Renal pelvis (tissue), 4 donors: Measurements from ENCODE around the gene DLGAP1. TPM values are rescaled to one million over a fixed set of nuclear protein-coding genes. Genes with fewer than 3 reads are reported as not detected.
"Not testable (repeated sequence)": the region's sequence is repeated elsewhere in the genome, so short reads cannot be mapped to it uniquely, and the experiment has no call there.

Experiments
- DNase-seq: peaks from one replicate; pipeline ENCODE4 v3.0.0-alpha.2; 2013
- polyA plus RNA-seq, 3 donors: library from polyadenylated mRNA; unstranded; fragments of 120-200 nt; gene quantifications; one replicate each; pipeline ENCODE4 v1.2.1, GENCODE V29; 2013; ENCODE audit not compliant: insufficient read length in 3 of 3

DLGAP1 gene
- polyA plus RNA-seq, 3 donors: 4.7 to 5.1 (median 5.0) TPM

DNA sequence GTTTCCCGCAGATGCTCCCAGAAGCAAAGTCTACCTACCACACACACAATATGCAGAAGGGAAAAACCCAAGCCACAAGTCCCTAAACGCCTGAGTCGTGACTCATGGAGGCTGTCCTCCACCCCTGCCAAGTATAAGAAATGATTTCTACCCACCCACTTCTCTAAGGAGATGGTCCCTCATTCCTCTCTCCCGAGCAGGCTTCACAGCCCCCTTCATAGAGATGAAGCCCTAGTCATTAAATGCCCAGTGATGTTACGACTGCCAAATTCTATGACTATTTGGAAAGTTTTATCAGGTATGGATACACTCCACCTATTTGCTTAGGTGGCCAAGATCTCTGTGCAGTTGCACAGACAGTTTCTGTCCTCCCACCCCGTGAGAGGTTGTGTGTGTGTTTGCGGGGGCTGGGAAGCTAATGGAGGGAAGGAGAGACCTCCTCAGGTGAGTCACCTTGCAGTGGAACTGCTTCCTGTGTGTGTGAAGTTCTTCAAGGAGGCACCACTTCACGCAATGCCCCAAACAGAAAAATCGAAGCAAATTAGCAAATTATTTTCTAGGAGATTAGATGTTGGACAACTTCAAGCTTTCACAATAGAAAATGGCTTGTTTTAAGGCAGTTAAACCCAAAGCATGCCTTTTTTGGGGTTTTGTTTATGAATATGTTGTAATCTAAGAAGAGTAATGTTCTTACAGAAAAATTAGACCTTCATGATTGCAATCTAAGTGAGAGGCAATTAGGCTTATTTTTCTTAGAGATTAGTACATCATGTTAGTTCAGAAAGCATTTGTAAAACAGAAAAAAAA, 830.0 kb downstream of the DLGAP1 start:
- no peak for DNase-seq

GRCh38 chr18:3624546-3624934, 830.6 kb downstream of the DLGAP1 start:
- no peak for DNase-seq

DNA sequence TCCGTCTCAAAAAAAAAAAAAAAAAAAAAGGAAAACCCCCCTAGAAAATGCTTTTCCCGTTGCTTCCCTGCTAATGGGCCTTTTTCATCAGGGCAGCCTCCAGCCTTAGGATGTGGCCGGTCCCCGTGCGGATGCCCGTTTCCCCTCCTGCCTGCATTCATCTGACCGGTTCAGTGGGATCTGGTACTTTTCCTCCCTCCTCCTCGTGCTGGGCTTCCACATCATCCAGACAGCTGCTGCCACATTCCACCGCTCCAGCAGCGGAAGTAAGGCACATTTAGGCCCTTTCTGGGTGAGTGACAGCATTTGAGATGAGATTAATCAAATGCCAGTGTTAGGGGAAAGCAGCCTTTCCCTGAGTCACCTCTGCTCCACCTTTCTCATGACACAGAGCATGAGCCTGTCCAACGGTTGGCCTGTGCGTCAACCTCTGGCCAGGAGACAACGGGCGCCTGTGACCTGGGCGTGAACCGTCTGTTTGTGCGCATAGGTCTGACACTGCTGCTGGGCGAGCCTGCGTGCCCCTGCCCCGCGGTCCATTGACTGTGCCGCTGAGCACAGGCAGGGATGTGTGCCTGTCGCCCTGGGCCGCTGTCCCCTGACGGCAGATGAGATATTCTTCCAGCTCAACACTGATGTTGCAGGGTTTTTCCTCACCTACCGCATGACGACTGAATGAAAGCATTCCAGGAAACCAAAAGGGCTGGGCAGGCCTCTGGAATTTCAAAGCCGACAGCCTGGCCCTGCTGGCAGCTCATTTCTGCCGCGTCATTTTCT, 831.1 kb downstream of the DLGAP1 start:
- peak; percentile 80 for DNase-seq

GRCh38 chr18:3620146-3621119, 834.7 kb downstream of the DLGAP1 start:
- DNase-seq: no peak

GRCh38 chr18:3619746-3620145, 835.4 kb downstream of the DLGAP1 start:
- no peak for DNase-seq

GRCh38 chr18:3619222-3619621, 835.9 kb downstream of the DLGAP1 start:
- no peak for DNase-seq

DNA sequence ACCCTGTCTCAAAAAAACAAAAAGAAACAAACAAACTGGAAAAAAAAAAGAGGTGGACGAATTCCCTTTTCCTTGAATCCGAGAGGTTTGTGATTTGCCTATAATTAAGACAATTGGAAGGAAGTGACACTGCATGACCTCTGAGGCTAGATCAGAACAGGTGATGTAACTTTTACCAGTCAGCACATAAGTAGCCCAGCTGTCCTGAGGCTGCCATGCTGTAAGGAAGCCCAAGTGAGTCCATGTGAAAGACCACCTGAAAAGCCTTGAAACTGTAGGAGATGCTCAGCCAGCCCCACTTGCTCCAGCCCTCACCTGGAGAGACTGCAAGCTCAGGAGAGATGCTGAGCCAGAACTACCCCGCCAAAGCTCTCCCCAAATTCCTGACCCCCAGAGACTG, 838.4 kb downstream of the DLGAP1 start:
- DNase-seq: no peak

DNA sequence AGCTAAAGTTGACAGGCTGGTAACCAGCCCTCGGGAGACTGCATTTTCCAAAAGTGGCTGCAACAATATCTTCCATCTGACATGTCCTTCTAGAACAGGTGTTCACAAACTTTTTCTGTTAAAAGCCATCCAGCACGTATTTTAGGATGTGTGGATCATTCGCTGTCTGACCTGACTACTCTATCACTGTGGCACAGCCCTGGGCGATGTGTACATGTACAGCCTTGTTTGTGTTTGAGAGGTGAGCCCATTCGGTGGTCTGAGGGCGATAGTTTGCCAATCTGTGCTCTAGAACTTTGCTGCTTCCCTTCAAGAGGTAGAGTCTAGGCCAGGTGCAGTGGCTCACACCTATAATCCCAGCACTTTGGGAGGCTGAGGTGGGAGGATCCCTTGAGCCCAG, 839.0 kb downstream of the DLGAP1 start:
- DNase-seq: no peak

DNA sequence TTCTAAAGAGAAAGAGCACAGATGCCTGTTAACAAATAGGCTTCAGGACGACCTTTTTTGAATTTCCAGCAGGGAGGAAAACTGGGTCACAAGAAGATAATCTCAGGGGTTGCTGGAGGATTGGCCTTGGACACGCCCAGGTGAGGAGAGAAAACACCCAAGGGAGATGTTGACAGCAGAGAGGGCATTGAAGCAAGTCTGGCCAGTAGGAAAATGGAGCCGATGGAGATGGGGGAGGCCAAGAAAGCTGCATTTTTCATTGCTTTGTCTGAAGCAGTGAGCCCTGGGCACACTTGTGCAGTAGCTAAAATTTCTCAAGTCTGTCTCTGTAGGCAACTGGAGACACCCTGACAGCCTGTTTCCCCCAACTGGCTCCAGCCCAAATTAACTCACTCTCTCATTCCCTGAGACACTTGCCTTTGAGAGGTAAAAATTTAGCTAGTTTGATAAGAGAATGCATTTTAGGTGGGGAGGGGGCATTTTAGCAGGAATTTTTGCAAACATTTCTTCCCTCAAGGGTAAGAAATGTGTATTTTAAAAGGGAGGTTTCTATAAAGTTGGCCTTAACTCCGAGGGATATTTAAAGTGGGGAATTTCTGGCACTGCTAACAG, 839.6 kb downstream of the DLGAP1 start:
- no peak for DNase-seq

GRCh38 chr18:3612315-3612714, 842.8 kb downstream of the DLGAP1 start:
- DNase-seq: no peak

DNA sequence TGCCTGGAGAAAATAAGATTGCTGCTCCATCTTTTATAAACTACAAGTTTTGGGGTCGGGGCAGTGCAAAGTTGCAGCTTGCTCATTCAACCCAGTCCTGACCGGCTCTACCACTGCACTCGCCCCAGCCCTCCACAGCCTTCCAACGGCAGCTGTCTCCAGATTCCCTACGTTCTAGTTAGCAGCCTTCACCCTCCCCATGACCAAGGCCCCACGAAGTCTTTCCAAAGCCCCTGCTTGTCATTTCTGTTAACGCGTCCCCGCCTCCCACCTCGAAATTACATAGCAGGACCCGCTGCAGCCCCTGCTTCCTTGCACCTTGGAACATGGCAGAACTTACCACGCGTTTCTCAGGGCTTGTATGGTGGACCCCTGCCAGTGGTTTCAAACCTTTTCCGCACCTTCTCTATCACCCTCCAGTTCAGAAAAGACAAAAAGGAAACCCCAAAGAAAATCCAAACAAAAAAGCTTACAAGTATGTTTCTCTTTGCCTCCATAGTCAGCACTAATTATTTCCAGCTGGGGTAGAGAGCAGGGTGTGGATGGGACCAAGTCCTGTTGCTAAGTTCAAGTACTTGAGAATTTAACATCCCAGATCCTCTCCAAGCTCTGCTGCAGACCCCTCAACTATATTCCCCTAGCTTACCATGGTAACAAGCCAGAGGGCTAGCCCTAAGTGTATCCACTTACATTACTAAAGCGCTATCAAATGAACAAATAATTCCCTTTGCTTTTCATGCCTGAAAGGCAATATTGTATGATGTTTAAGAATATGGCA, 843.6 kb downstream of the DLGAP1 start:
- no peak for DNase-seq

GRCh38 chr18:3610813-3611212, 844.3 kb downstream of the DLGAP1 start:
- no peak for DNase-seq

GRCh38 chr18:3610188-3610708, 844.9 kb downstream of the DLGAP1 start:
- DNase-seq: no peak

DNA sequence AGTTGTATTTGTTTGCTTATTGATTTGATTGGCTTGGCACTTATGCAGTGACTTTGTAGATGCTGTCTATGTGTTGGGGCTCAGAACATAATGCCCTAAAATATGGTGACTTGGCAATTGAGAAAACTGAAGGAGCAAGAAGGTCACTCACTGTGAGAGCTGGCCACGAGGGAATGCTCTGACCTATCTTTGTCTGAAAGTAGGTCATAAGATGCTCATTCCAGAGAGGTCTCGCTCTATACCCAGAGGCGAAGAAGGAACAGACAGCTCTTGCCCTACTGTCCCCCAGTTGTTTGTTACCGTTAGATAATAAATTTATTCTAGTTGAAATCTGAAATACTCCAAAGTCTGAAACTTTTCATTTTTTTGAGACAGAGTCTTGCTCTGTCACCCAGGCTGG, 846.6 kb downstream of the DLGAP1 start:
- DNase-seq: no peak

- not testable (repeated sequence) for DNase-seq
Measured at GRCh38 chr18:3608099-3608453, 847.0 kb downstream of the DLGAP1 start.

GRCh38 chr18:3607309-3608098, 847.6 kb downstream of the DLGAP1 start:
- DNase-seq: no peak

- DNase-seq: not testable (repeated sequence)
Measured at GRCh38 chr18:3606863-3607262, 848.2 kb downstream of the DLGAP1 start.

DNA sequence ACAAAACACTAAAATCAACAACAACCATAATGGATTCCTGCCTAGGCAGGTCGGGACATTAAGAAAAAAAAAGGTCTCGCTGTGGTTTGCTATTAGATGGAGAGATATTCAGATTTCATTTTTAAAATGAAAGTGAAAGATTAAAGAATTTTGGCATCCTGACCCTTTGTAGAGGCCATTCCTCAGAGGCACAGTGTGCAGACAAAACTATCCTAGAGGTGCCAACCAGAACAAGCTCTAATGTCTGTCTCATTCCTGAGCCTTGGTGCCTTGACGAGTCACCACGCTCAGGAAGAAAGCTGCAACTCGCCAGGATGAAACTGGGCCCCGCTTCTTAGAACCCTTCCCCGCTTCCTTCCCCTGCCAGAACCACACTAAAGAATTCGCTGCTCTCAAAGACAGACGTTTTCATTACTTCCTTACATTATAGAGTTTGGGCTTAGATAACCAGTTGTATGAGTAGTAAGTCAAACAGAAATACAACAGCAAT, 849.1 kb downstream of the DLGAP1 start:
- no peak for DNase-seq

DNA sequence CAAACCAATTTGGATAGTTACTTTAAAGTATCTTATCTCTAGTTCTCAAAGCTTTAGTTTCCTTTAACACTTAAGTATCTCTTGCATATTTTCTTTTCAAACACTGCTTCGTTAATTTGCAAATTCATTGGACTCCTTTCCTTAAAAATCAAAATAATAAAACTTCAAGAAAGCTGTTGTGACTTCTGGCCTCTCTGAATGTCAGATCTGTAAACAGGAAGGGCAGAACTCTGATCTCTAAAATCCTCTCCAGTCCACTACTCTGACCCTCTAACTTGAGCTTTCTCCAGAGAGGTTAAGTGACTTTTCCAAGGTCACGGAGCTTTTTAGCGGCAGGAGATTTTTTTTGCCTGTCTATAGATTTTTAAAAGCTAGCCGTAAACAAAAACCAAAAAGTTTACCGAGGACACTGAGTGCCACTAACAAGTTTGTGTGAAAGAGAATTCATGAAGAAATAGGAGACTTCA, 849.6 kb downstream of the DLGAP1 start:
- no peak for DNase-seq
